SK-N-MC (cell line): Measurements from ENCODE around the gene ITPR2.

Source experiments
- DNase-seq: peaks from one replicate; pipeline ENCODE4 v3.0.0-alpha.2; 2011; ENCODE audit warnings: low read depth, low spot score
- H3K27ac ChIP-seq: fragments of 200-600 bp; sonication (generic); 2 replicates; pipeline ENCODE4 v1.5.1; 2016; ENCODE audit warnings: mixed run types
- H3K36me3 ChIP-seq: fragments of 200-600 bp; sonication (generic); 2 replicates; pipeline ENCODE4 v1.6.1; 2017; ENCODE audit warnings: antibody characterized with exemption, low read length, mixed read lengths; ENCODE audit not compliant: insufficient read depth
- H3K4me3 ChIP-seq: fragments of 200-600 bp; sonication (generic); 2 replicates; pipeline ENCODE4 v1.5.1; 2016
- H3K9ac ChIP-seq: fragments of 200-600 bp; sonication (generic); 2 replicates; pipeline ENCODE4 v1.8.0; 2017; ENCODE audit warnings: mixed run types, mixed read lengths; ENCODE audit not compliant: insufficient read length
- H3K9me3 ChIP-seq: fragments of 200-600 bp; sonication (generic); 2 replicates; pipeline ENCODE4 v1.6.1; 2017; ENCODE audit warnings: low read depth, mild to moderate bottlenecking, antibody characterized with exemption, low read length, moderate library complexity, mixed read lengths
- EZH2 ChIP-seq: fragments of 200-600 bp; sonication (generic); IDR thresholded peaks from one replicate; pipeline ENCODE4 v1.6.1; 2017; ENCODE audit warnings: antibody characterized with exemption
- FOXP2 ChIP-seq: optimal IDR thresholded peaks from 2 replicates; pipeline ENCODE3; 2011; ENCODE audit warnings: mild to moderate bottlenecking, moderate library complexity; ENCODE audit not compliant: insufficient read depth; ENCODE audit errors: extremely low read length, control extremely low read depth
- POLR2AphosphoS5 ChIP-seq: IDR thresholded peaks from 2 replicates; pipeline ENCODE4 v1.6.1; 2012; ENCODE audit warnings: mild to moderate bottlenecking, low read depth, low read length, borderline replicate concordance

ITPR2 gene

GRCh38 chr12:26372866-26373265, 460.1 kb downstream of the ITPR2 start:
- Histone ChIP-seq H3K4me3 (no peak overlapping the region), H3K36me3 (no peaks in the 10 kb centered on the region), H3K9ac (no peak overlapping the region), H3K9me3 (no peaks in the 10 kb centered on the region), H3K27ac (no peak overlapping the region)
- TF ChIP-seq POLR2AphosphoS5 (no peak), EZH2 (no peak), FOXP2 (no peak)
- DNase-seq, result no peak

GRCh38 chr12:26370098-26370497, 462.9 kb downstream of the ITPR2 start:
- H3K36me3 ChIP-seq, result no peaks in the 10 kb centered on the region
- TF ChIP-seq FOXP2 (no peak), EZH2 (no peak), POLR2AphosphoS5 (no peak)
- H3K9me3 ChIP-seq, result no peaks in the 10 kb centered on the region
- DNase-seq, result no peak
- H3K27ac ChIP-seq, result no peak overlapping the region
- no peak overlapping the region for H3K9ac ChIP-seq
- H3K4me3 ChIP-seq, result no peak overlapping the region

- TF ChIP-seq FOXP2, result no peak
- TF ChIP-seq POLR2AphosphoS5, result no peak
These were observed 463.4 kb downstream of the ITPR2 start for GRCh38 chr12:26369588-26369987.

GRCh38 chr12:26367991-26368730, 464.8 kb downstream of the ITPR2 start:
- TF ChIP-seq FOXP2, result no peak
- TF ChIP-seq POLR2AphosphoS5, result no peak
- no peak for TF ChIP-seq EZH2
- Histone ChIP-seq H3K4me3 (no peak overlapping the region), H3K27ac (no peak overlapping the region), H3K9ac (no peak overlapping the region), H3K36me3 (no peaks in the 10 kb centered on the region), H3K9me3 (no peaks in the 10 kb centered on the region)
- no peak for DNase-seq

More at GRCh38 chr12:26369588-26369987, 463.4 kb downstream of the ITPR2 start:
- Histone ChIP-seq H3K36me3 (no peaks in the 10 kb centered on the region), H3K9me3 (no peaks in the 10 kb centered on the region), H3K4me3 (no peak overlapping the region), H3K9ac (no peak overlapping the region), H3K27ac (no peak overlapping the region)
- DNase-seq, result no peak

- TF ChIP-seq POLR2AphosphoS5, result no peak
- TF ChIP-seq FOXP2, result no peak
- no peak for TF ChIP-seq EZH2
These were observed 471.0 kb downstream of the ITPR2 start for GRCh38 chr12:26361964-26362363.

GRCh38 chr12:26360062-26360461, 472.9 kb downstream of the ITPR2 start:
- H3K27ac ChIP-seq, result no peak overlapping the region
- DNase-seq, result no peak
- no peaks in the 10 kb centered on the region for H3K9me3 ChIP-seq
- no peaks in the 10 kb centered on the region for H3K36me3 ChIP-seq
- TF ChIP-seq FOXP2 (no peak), POLR2AphosphoS5 (no peak), EZH2 (no peak)
- H3K4me3 ChIP-seq, result no peak overlapping the region
- no peak overlapping the region for H3K9ac ChIP-seq

More at GRCh38 chr12:26361964-26362363, 471.0 kb downstream of the ITPR2 start:
- no peak overlapping the region for H3K9ac ChIP-seq
- no peaks in the 10 kb centered on the region for H3K36me3 ChIP-seq
- no peak overlapping the region for H3K27ac ChIP-seq
- DNase-seq, result no peak
- no peak overlapping the region for H3K4me3 ChIP-seq
- H3K9me3 ChIP-seq, result no peaks in the 10 kb centered on the region

GRCh38 chr12:26359576-26359975, 473.4 kb downstream of the ITPR2 start:
- H3K4me3 ChIP-seq, result no peak overlapping the region
- TF ChIP-seq POLR2AphosphoS5, result no peak
- no peak for TF ChIP-seq FOXP2
- TF ChIP-seq EZH2, result no peak
- H3K27ac ChIP-seq, result no peak overlapping the region
- no peaks in the 10 kb centered on the region for H3K36me3 ChIP-seq
- no peak overlapping the region for H3K9ac ChIP-seq
- H3K9me3 ChIP-seq, result no peaks in the 10 kb centered on the region
- DNase-seq, result no peak

- H3K27ac ChIP-seq, result no peak overlapping the region
- DNase-seq, result no peak
- H3K9ac ChIP-seq, result no peak overlapping the region
- no peak overlapping the region for H3K4me3 ChIP-seq
- TF ChIP-seq POLR2AphosphoS5, result no peak
- TF ChIP-seq FOXP2, result no peak
- TF ChIP-seq EZH2, result no peak
- H3K36me3 ChIP-seq, result no peaks in the 10 kb centered on the region
- no peaks in the 10 kb centered on the region for H3K9me3 ChIP-seq
These were observed 474.3 kb downstream of the ITPR2 start for GRCh38 chr12:26358651-26359050.

- H3K9ac ChIP-seq, result no peak overlapping the region
- no peaks in the 10 kb centered on the region for H3K9me3 ChIP-seq
- no peak overlapping the region for H3K27ac ChIP-seq
- H3K36me3 ChIP-seq, result no peaks in the 10 kb centered on the region
- DNase-seq, result no peak
- H3K4me3 ChIP-seq, result no peak overlapping the region
- no peak for TF ChIP-seq POLR2AphosphoS5
- TF ChIP-seq FOXP2, result no peak
- TF ChIP-seq EZH2, result no peak
These were observed 485.7 kb downstream of the ITPR2 start for GRCh38 chr12:26347300-26347699.
